ENCODE data around the gene PPM1L.

Gene PPM1L

GRCh38 chr3:161103776-161104385, 347.9 kb downstream of the PPM1L start:
- peaks cover 52% of the 10 kb centered on the region for H3K27me3 Mint-ChIP-seq
- H3K9me3 Mint-ChIP-seq: no peaks in the 10 kb centered on the region

GRCh38 chr3:161104561-161105551, 348.8 kb downstream of the PPM1L start, which contains the start of gene B3GALNT1:
Gene B3GALNT1 (minus strand): TSS chr3:161105349. CDS start chr3:161086754, 18,595 bp downstream.
- peak; percentile 91 for ATAC-seq

More at GRCh38 chr3:161103776-161104385, 347.9 kb downstream of the PPM1L start:
- Mint-ChIP-seq H3K27ac (no peak overlapping the region), H3K4me3 (peak overlapping the region; percentile 89 to 92), H3K4me1 (peaks cover 39% of the 10 kb centered on the region)
- no peak for ATAC-seq
- no peak for DNase-seq

GRCh38 chr3:161107311-161107710, 351.3 kb downstream of the PPM1L start:
- Mint-ChIP-seq H3K9me3 (no peaks in the 10 kb centered on the region), H3K27ac (no peak overlapping the region), H3K27me3 (peaks cover 68% of the 10 kb centered on the region), H3K4me1 (peaks cover 27% of the 10 kb centered on the region), H3K4me3 (no peak overlapping the region)
- DNase-seq (no peak), ATAC-seq (no peak)

More at GRCh38 chr3:161104561-161105551, 348.8 kb downstream of the PPM1L start, which contains the start of gene B3GALNT1:
- Mint-ChIP-seq H3K4me1 (peaks cover 39% of the 10 kb centered on the region), H3K27me3 (peaks cover 60% of the 10 kb centered on the region), H3K9me3 (no peaks in the 10 kb centered on the region), H3K4me3 (peak within 1 kb of the TSS; percentile 89 to 92), H3K27ac (peak within 1 kb of the TSS; percentile 23 to 91)
- peak; percentile 51 to 59 for DNase-seq

GRCh38 chr3:161108840-161109239, 352.8 kb downstream of the PPM1L start:
- Mint-ChIP-seq H3K4me1 (peaks cover 23% of the 10 kb centered on the region), H3K27ac (no peak overlapping the region), H3K27me3 (peaks cover 64% of the 10 kb centered on the region), H3K9me3 (no peaks in the 10 kb centered on the region), H3K4me3 (no peak overlapping the region)
- ATAC-seq (no peak), DNase-seq (no peak)

- ATAC-seq: no peak
- H3K27me3 Mint-ChIP-seq: peaks cover 15% of the 10 kb centered on the region
These were observed 361.6 kb downstream of the PPM1L start for GRCh38 chr3:161117646-161118045.

GRCh38 chr3:161126495-161126894, 370.5 kb downstream of the PPM1L start:
- H3K27ac Mint-ChIP-seq: no peak overlapping the region
- H3K9me3 Mint-ChIP-seq: peaks cover 15 to 17% of the 10 kb centered on the region in 2 donors
- H3K4me3 Mint-ChIP-seq: no peak overlapping the region
- DNase-seq (no peak), ATAC-seq (no peak)
- H3K4me1 Mint-ChIP-seq: no peaks in the 10 kb centered on the region
- peaks cover 11% of the 10 kb centered on the region for H3K27me3 Mint-ChIP-seq

More at GRCh38 chr3:161117646-161118045, 361.6 kb downstream of the PPM1L start:
- Mint-ChIP-seq H3K4me1 (no peaks in the 10 kb centered on the region), H3K9me3 (peaks cover 21 to 52% of the 10 kb centered on the region in 2 donors), H3K27ac (no peak overlapping the region), H3K4me3 (no peak overlapping the region)
- no peak for DNase-seq
